Measurements from ENCODE around the gene NRTN. TPM values are rescaled to one million over a fixed set of nuclear protein-coding genes. Genes with fewer than 3 reads are reported as not detected.

The NRTN gene
- total and polyA plus RNA-seq, 2 of the 13 experiments (the other 11 are each of a cell fraction or from before 2014, with no cell fraction given), result 4.1 to 5.3 TPM

DNA sequence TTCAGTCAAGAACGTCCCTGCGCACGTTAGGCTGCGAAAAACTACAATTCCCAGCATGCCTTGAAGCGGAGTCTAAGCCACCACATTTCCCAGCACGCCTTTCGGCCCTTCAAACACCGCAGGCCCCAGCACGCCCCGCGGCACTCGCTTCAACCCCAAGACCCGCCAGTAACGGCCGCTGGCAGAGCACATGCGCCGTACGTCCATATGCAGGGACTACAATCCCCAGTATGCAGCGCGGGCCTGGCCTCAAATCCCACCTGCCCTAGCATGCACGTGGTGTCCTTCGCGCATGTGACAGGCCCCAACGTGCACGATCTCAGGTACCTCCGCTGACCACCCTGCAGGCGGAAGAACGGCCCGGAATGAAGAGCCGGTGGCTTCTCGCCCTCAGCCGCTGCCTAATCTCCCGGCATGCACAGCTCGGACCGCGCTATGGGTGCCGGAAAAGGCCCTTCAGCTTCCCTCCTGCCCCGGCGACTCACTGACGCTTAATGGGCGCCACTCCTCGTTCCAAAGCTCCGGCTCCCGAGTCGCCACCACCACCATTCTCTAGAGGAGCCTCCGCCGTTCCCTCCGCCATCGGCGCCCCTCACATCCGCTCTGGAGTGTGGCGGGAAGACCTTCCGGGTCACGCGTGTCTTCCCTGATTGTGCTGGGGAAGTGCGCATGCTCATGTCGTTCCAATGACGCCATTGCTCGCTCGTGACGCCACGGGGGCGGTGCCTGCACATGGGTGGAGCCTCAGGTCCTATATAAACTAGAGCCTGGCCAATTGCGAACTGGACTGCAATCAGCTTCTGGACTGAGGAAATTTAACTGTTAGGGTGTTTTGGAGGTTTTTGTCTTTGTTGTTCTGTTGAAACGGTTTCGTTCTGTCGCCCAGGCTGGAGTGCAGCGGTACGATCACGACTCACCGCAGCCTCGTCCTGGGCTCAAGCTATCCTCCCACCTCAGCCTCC, 14.0 kb upstream of the NRTN start, which contains the start of gene DUS3L (continued):
- TF ChIP-seq KLF15 (CRISPR knock-in tag; IDR thresholded peaks at IDR 0.05; ENCODE audit: borderline replicate concordance) (no peak), ARNT2 (CRISPR knock-in tag; IDR thresholded peaks at IDR 0.05; ENCODE audit: low read depth) (peak; percentile 95), CEBPB (IDR thresholded peaks at IDR 0.05; ENCODE audit: borderline replicate concordance, low read depth, low read length) (no peak), HHEX (CRISPR knock-in tag; IDR thresholded peaks at IDR 0.05) (peak; percentile 33; the same call in 1 of the 2 replicates), TBL1XR1 (IDR thresholded peaks at IDR 0.05; ENCODE audit: borderline replicate concordance, low read length, partially characterized antibody) (peak; percentile 42), ZBTB8A (CRISPR knock-in tag; IDR thresholded peaks at IDR 0.05; ENCODE audit: borderline replicate concordance, low read depth) (no peak), TAF1 (CRISPR knock-in tag; IDR thresholded peaks at IDR 0.05) (peak; percentile 68), GFI1 (CRISPR knock-in tag; IDR thresholded peaks at IDR 0.05; ENCODE audit: borderline replicate concordance) (peak; percentile 83)
- TF ChIP-seq, protein P1, sequence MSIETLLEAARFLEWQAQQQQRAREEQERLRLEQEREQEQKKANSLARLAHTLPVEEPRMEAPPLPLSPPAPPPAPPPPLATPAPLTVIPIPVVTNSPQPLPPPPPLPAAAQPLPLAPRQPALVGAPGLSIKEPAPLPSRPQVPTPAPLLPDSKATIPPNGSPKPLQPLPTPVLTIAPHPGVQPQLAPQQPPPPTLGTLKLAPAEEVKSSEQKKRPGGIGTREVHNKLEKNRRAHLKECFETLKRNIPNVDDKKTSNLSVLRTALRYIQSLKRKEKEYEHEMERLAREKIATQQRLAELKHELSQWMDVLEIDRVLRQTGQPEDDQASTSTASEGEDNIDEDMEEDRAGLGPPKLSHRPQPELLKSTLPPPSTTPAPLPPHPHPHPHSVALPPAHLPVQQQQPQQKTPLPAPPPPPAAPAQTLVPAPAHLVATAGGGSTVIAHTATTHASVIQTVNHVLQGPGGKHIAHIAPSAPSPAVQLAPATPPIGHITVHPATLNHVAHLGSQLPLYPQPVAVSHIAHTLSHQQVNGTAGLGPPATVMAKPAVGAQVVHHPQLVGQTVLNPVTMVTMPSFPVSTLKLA (IDR thresholded peaks at IDR 0.05), result peak; percentile 97
- TF ChIP-seq, protein P2, sequence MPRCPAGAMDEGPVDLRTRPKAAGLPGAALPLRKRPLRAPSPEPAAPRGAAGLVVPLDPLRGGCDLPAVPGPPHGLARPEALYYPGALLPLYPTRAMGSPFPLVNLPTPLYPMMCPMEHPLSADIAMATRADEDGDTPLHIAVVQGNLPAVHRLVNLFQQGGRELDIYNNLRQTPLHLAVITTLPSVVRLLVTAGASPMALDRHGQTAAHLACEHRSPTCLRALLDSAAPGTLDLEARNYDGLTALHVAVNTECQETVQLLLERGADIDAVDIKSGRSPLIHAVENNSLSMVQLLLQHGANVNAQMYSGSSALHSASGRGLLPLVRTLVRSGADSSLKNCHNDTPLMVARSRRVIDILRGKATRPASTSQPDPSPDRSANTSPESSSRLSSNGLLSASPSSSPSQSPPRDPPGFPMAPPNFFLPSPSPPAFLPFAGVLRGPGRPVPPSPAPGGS (CRISPR knock-in tag; IDR thresholded peaks at IDR 0.05), result peak; percentile 95
- TF ChIP-seq, protein P3, sequence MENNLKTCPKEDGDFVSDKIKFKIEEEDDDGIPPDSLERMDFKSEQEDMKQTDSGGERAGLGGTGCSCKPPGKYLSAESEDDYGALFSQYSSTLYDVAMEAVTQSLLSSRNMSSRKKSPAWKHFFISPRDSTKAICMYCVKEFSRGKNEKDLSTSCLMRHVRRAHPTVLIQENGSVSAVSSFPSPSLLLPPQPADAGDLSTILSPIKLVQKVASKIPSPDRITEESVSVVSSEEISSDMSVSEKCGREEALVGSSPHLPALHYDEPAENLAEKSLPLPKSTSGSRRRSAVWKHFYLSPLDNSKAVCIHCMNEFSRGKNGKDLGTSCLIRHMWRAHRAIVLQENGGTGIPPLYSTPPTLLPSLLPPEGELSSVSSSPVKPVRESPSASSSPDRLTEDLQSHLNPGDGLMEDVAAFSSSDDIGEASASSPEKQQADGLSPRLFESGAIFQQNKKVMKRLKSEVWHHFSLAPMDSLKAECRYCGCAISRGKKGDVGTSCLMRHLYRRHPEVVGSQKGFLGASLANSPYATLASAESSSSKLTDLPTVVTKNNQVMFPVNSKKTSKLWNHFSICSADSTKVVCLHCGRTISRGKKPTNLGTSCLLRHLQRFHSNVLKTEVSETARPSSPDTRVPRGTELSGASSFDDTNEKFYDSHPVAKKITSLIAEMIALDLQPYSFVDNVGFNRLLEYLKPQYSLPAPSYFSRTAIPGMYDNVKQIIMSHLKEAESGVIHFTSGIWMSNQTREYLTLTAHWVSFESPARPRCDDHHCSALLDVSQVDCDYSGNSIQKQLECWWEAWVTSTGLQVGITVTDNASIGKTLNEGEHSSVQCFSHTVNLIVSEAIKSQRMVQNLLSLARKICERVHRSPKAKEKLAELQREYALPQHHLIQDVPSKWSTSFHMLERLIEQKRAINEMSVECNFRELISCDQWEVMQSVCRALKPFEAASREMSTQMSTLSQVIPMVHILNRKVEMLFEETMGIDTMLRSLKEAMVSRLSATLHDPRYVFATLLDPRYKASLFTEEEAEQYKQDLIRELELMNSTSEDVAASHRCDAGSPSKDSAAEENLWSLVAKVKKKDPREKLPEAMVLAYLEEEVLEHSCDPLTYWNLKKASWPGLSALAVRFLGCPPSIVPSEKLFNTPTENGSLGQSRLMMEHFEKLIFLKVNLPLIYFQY (CRISPR knock-in tag; IDR thresholded peaks at IDR 0.05; ENCODE audit: borderline replicate concordance), result peak; percentile 54; the same call in 1 of the 2 replicates
- TF ChIP-seq, protein P4, sequence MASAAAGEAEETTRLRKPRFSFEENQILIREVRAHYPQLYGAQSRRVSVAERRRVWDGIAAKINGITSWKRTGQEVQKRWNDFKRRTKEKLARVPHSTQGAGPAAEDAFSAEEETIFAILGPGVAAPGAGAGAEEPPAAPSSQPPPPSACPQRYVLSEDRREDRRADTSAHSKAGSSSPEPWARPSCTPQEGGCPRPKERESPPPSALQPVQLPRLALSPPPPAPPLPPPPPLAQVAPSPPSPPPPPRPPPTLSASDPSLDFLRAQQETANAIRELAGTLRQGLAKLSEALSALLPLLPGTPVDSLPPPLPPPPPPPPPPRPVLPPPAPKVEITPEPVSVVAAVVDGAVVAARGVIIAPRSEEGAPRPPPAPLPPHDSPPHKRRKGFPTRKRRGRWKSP (CRISPR knock-in tag; IDR thresholded peaks at IDR 0.05), result 0 out of 2 replicates have a peak, but pooled peaks have one; percentile 56
- TF ChIP-seq, protein P5, sequence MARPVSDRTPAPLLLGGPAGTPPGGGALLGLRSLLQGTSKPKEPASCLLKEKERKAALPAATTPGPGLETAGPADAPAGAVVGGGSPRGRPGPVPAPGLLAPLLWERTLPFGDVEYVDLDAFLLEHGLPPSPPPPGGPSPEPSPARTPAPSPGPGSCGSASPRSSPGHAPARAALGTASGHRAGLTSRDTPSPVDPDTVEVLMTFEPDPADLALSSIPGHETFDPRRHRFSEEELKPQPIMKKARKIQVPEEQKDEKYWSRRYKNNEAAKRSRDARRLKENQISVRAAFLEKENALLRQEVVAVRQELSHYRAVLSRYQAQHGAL (CRISPR knock-in tag; IDR thresholded peaks at IDR 0.05; ENCODE audit: not compliant biosample characterization), result no peak
- TF ChIP-seq, protein P6, sequence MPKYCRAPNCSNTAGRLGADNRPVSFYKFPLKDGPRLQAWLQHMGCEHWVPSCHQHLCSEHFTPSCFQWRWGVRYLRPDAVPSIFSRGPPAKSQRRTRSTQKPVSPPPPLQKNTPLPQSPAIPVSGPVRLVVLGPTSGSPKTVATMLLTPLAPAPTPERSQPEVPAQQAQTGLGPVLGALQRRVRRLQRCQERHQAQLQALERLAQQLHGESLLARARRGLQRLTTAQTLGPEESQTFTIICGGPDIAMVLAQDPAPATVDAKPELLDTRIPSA (CRISPR knock-in tag; IDR thresholded peaks at IDR 0.05; ENCODE audit: borderline replicate concordance), result no peak
- TF ChIP-seq, protein P7, sequence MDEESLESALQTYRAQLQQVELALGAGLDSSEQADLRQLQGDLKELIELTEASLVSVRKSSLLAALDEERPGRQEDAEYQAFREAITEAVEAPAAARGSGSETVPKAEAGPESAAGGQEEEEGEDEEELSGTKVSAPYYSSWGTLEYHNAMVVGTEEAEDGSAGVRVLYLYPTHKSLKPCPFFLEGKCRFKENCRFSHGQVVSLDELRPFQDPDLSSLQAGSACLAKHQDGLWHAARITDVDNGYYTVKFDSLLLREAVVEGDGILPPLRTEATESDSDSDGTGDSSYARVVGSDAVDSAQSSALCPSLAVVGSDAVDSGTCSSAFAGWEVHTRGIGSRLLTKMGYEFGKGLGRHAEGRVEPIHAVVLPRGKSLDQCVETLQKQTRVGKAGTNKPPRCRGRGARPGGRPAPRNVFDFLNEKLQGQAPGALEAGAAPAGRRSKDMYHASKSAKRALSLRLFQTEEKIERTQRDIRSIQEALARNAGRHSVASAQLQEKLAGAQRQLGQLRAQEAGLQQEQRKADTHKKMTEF (CRISPR knock-in tag; IDR thresholded peaks at IDR 0.05), result peak; percentile 98
